Body of pancreas (tissue), 4 donors: ENCODE results near the gene RABGAP1.

Experiments
- CTCF ChIP-seq, 7 experiments: fragments of 450-650 bp in 4 of 7; fragments of 200-600 bp in 3 of 7; sonication (generic) in 3 of 7; IDR thresholded peaks; one replicate each; pipeline ENCODE4 v1.5.1; 2016 to 2019; ENCODE audit warnings: antibody characterized with exemption in 7 of 7
- POLR2A ChIP-seq, 3 donors: fragments of 450-650 bp; IDR thresholded peaks; one replicate each; pipeline ENCODE4 v1.6.1; 2016; ENCODE audit warnings: antibody characterized with exemption in 3 of 3, mild to moderate bottlenecking in 2 of 3

GRCh38 chr9:122897969-122898368, 42.9 kb upstream of the RABGAP1 start:
- TF ChIP-seq POLR2A (IDR thresholded peaks at IDR 0.05): no peak
- TF ChIP-seq CTCF (IDR thresholded peaks at IDR 0.05): no peak
